K562 (cell line): ENCODE measurements around the gene HSPA6. TPM values are rescaled to one million over a fixed set of nuclear protein-coding genes. Genes with fewer than 3 reads are reported as not detected.

Experiments used
- ATAC-seq: fragments of 200-7000 bp; cut with Tn5 transposase; 3 replicates; pipeline ENCODE4 v1.9.1; 2020; ENCODE audit warnings: moderate library complexity
- BruUV-seq: library from RNA; stranded (reverse); fragments of 400-500 nt; replicated peaks from 2 replicates; lab custom pipeline; 2021; lab: Mats Ljungman, UMichigan
- CTCF ChIA-PET: fragments of 300-600 bp; formaldehyde crosslinking; extraction: SDS; loops from one replicate; lab custom pipeline; 2021; ENCODE audit warnings: low intra/inter-chr PET ratio; lab: Yijun Ruan, JAX
- POLR2A ChIA-PET: fragments of 300-600, 350-650 bp; sonication (Branson Sonifier 250); formaldehyde crosslinking; extraction: SDS; loops from one replicate; lab custom pipeline; 2021; ENCODE audit warnings: antibody characterized with exemption, inconsistent platforms; lab: Yijun Ruan, JAX
- DNase-seq, 4 experiments: peaks; one replicate each; pipeline versions ENCODE4 v3.0.0 to v3.0.0-alpha.2; 2011 to 2018; ENCODE audit warnings: low spot score in 3 of 4, mixed read lengths in 3 of 4; ENCODE audit errors: extremely low read depth in 1 of 4
- FAIRE-seq: peaks from 2 replicates; lab custom pipeline; 2011; peaks lifted over from hg19 to GRCh38; lab: Jason Lieb, UNC
- H2AFZ ChIP-seq: 2 replicates; pipeline ENCODE4 v1.6.0; 2011; ENCODE audit warnings: low read depth, low read length, control low read depth, inconsistent platforms
- H3K27ac ChIP-seq: fragments of 200-600 bp; 3 replicates; pipeline ENCODE4 v1.8.0; 2011; ENCODE audit warnings: low read depth, mild to moderate bottlenecking, control low read depth, inconsistent platforms, low read length, moderate library complexity, mixed read lengths; ENCODE audit errors: extremely low read depth
- H3K27me3 ChIP-seq, 2 experiments: fragments of 300-600 bp in 1 of 2; 2 replicates in 1 of 2; 3 replicates in 1 of 2; pipeline versions ENCODE4 v1.6.0 to v1.8.0; 2011; ENCODE audit warnings: inconsistent platforms in 2 of 2, low read length in 2 of 2, mild to moderate bottlenecking in 1 of 2, mixed read lengths in 1 of 2, moderate library complexity in 1 of 2; ENCODE audit not compliant: control insufficient read depth in 2 of 2, insufficient read depth in 2 of 2
- H3K36me3 ChIP-seq: fragments of 300-600 bp; 3 replicates; pipeline ENCODE4 v1.8.0; 2011; ENCODE audit warnings: mild to moderate bottlenecking, low read length, inconsistent platforms; ENCODE audit not compliant: control insufficient read depth, insufficient read depth
- H3K4me1 ChIP-seq, 2 experiments: fragments of 200-600 bp in 1 of 2; replicated peaks in 1 of 2; 2 replicates in 1 of 2; 3 replicates in 1 of 2; pipeline versions ENCODE4 v1.5.1 to v1.8.0; 2011; ENCODE audit warnings: inconsistent platforms in 2 of 2, low read length in 2 of 2, mild to moderate bottlenecking in 1 of 2, mixed read lengths in 1 of 2, moderate library complexity in 1 of 2; ENCODE audit not compliant: control insufficient read depth in 2 of 2, insufficient read depth in 2 of 2
- H3K4me2 ChIP-seq: 2 replicates; pipeline ENCODE4 v1.6.1; 2011; ENCODE audit warnings: low read length, control low read depth, inconsistent platforms, mixed read lengths; ENCODE audit not compliant: insufficient read depth
- H3K4me3 ChIP-seq: fragments of 200-600 bp; sonication (generic), shearing (Covaris generic); 2 replicates; pipeline ENCODE4 v1.5.1; 2016; ENCODE audit warnings: control low read depth, inconsistent platforms
- H3K79me2 ChIP-seq: fragments of 200-600 bp; 3 replicates; pipeline ENCODE4 v1.8.0; 2011; ENCODE audit warnings: low read length, inconsistent platforms; ENCODE audit not compliant: control insufficient read depth, insufficient read depth
- H3K9ac ChIP-seq, 2 experiments: 2 replicates each; pipeline versions ENCODE4 v1.6.0 to v1.6.1; 2011; ENCODE audit warnings: low read depth in 2 of 2, low read length in 2 of 2, control low read depth in 1 of 2, inconsistent platforms in 1 of 2, mild to moderate bottlenecking in 1 of 2, mixed read lengths in 1 of 2; ENCODE audit not compliant: insufficient read depth in 1 of 2
- H3K9me1 ChIP-seq: one replicate; pipeline ENCODE4 v1.6.0; 2011; ENCODE audit warnings: inconsistent platforms, mild to moderate bottlenecking, low read length, moderate library complexity; ENCODE audit not compliant: control insufficient read depth, insufficient read depth
- H3K9me3 ChIP-seq: replicated peaks from 2 replicates; pipeline ENCODE4 v1.5.1; 2011; ENCODE audit warnings: low read depth, low read length, inconsistent platforms; ENCODE audit not compliant: control insufficient read depth, insufficient read depth
- H4K20me1 ChIP-seq: replicated peaks from 2 replicates; pipeline ENCODE4 v1.6.1; 2011; ENCODE audit warnings: low read length, inconsistent platforms, mixed read lengths; ENCODE audit not compliant: control insufficient read depth, insufficient read depth
- ATF3 ChIP-seq, 2 experiments: fragments of 450-650 bp in 1 of 2; sonication (generic) in 1 of 2; formaldehyde crosslinking in 1 of 2; IDR thresholded peaks in 1 of 2; conservative IDR thresholded peaks in 1 of 2; 2 replicates each; pipeline versions ENCODE4 v1.6.1 to v1.8.1; 2016 to 2023; ENCODE audit warnings: mild to moderate bottlenecking in 2 of 2, moderate library complexity in 2 of 2, inconsistent platforms in 1 of 2, missing genetic modification reagents in 1 of 2
- ATF7 ChIP-seq: fragments of 450-650 bp; IDR thresholded peaks from 2 replicates; pipeline ENCODE4 v1.7.1; 2014; ENCODE audit warnings: mild to moderate bottlenecking, moderate library complexity
- CEBPG ChIP-seq, 3 experiments: fragments of 200-800 bp in 1 of 3; sonication (Bioruptor generic) in 1 of 3; sonication (generic) in 1 of 3; formaldehyde crosslinking in 1 of 3; IDR thresholded peaks in 2 of 3; conservative IDR thresholded peaks in 1 of 3; 2 replicates each; pipeline versions ENCODE4 v1.6.1 to v1.8.0; 2016 to 2022; ENCODE audit warnings: missing compliant biosample characterization in 2 of 3, missing genetic modification characterization in 2 of 3, mild to moderate bottlenecking in 1 of 3, missing genetic modification reagents in 1 of 3
- HDAC8 ChIP-seq: fragments of 450-650 bp; IDR thresholded peaks from 2 replicates; pipeline ENCODE4 v1.6.1; 2016; ENCODE audit warnings: mild to moderate bottlenecking, missing genetic modification characterization, moderate library complexity, missing compliant biosample characterization
- JUN ChIP-seq, 2 experiments: sonication (generic) in 1 of 2; formaldehyde crosslinking in 1 of 2; IDR thresholded peaks; 2 replicates each; pipeline versions ENCODE4 v1.6.1 to v1.8.0; 2012 to 2022; ENCODE audit warnings: borderline replicate concordance in 2 of 2, mild to moderate bottlenecking in 2 of 2, improper control_type of control experiment in 1 of 2, low read depth in 1 of 2, low read length in 1 of 2, missing genetic modification reagents in 1 of 2
- JUND ChIP-seq, 2 experiments: IDR thresholded peaks; 2 replicates in 1 of 2; 3 replicates in 1 of 2; pipeline ENCODE4 v1.6.1; 2011; ENCODE audit warnings: borderline replicate concordance in 2 of 2, low read depth in 2 of 2, low read length in 2 of 2, improper control_type of control experiment in 1 of 2, missing biosample characterization in 1 of 2, missing genetic modification characterization in 1 of 2, missing genetic modification reagents in 1 of 2
- NUFIP1 ChIP-seq: fragments of 450-650 bp; IDR thresholded peaks from 2 replicates; pipeline ENCODE4 v1.6.1; 2018; ENCODE audit not compliant: partially characterized antibody
- SAP30 ChIP-seq: fragments of 200-600 bp; sonication (generic); IDR thresholded peaks from 2 replicates; pipeline ENCODE4 v1.6.1; 2012; ENCODE audit warnings: borderline replicate concordance, low read depth, mild to moderate bottlenecking, moderate library complexity, low read length, control low read depth, inconsistent platforms; ENCODE audit not compliant: insufficient read depth, poor library complexity, severe bottlenecking
- SMARCA4 ChIP-seq: fragments of 450-650 bp; IDR thresholded peaks from 2 replicates; pipeline ENCODE4 v1.6.1; 2016
- USF2 ChIP-seq: sonication (generic); formaldehyde crosslinking; IDR thresholded peaks from 2 replicates; pipeline ENCODE4 v1.5.0; 2020; ENCODE audit warnings: missing genetic modification reagents
- ZNF224 ChIP-seq: sonication (generic); formaldehyde crosslinking; IDR thresholded peaks from 2 replicates; pipeline ENCODE4 v1.8.0; 2022; ENCODE audit warnings: mild to moderate bottlenecking, missing genetic modification reagents
- WGBS: fragments of 100-300 bp; shearing (Covaris generic); methylation state at CpG from one replicate; pipeline ENCODE4 v1.1.6; 2016; ENCODE audit warnings: low coverage, mixed read lengths; ENCODE audit not compliant: insufficient coverage; ENCODE audit errors: missing lambda C conversion rate; 5-methylcytosine and 5-hydroxymethylcytosine counted together
- in situ Hi-C: fragments of 300-500 bp; cut with MboI; formaldehyde crosslinking; loops from 4 replicates; pipeline ENCODE4 v1.15.0; 2018; ENCODE audit warnings: inconsistent platforms, mixed read lengths
- intact Hi-C: fragments of 100-400 bp; cut with micrococcal nuclease; formaldehyde crosslinking; loops from 2 replicates; pipeline ENCODE4 v1.14.2; 2022
- polyA plus RNA-seq, 8 experiments: library from polyadenylated mRNA; depleted of rRNA in 4 of 8; stranded (reverse) in 5 of 8; unstranded in 3 of 8; fragments of >200 nt; fragmentation: Nextera tagmentation in 2 of 8; fragmentation: Illumina TruSeq in 1 of 8; extraction: Ambion mirVana in 2 of 8; extraction: Trizol in 1 of 8; gene quantifications; 2 replicates each; pipeline versions ENCODE4 v1.2.1 to v1.2.3, GENCODE V29; 2011 to 2014; ENCODE audit warnings: inconsistent platforms in 1 of 8, missing spikeins in 1 of 8
- total RNA-seq, 7 experiments: library from RNA; depleted of rRNA in 6 of 7; stranded (reverse); fragments of >200 nt in 6 of 7; fragmentation: Illumina TruSeq in 2 of 7; extraction: Trizol in 2 of 7; gene quantifications; 2 replicates each; pipeline versions ENCODE4 v1.2.1 to v1.2.3, GENCODE V29; 2011 to 2021; ENCODE audit warnings: low replicate concordance in 1 of 7
- TF ChIP-seq, protein P1 (sequence below), 2 experiments: IDR thresholded peaks in 1 of 2; conservative IDR thresholded peaks in 1 of 2; 2 replicates each; pipeline ENCODE4 v1.6.1; 2016; ENCODE audit warnings: low read depth in 2 of 2, mild to moderate bottlenecking in 1 of 2, missing compliant biosample characterization in 1 of 2, missing genetic modification characterization in 1 of 2, moderate library complexity in 1 of 2
- TF ChIP-seq, protein P2 (sequence below): fragments of 450-650 bp; IDR thresholded peaks from 2 replicates; pipeline ENCODE4 v1.6.1; 2016

The HSPA6 gene
- total and polyA plus RNA-seq, 9 of the 15 experiments (the other 6 are each of a cell fraction or from before 2014, with no cell fraction given): 0.15 to 10.0 (median 2.4) TPM

DNA sequence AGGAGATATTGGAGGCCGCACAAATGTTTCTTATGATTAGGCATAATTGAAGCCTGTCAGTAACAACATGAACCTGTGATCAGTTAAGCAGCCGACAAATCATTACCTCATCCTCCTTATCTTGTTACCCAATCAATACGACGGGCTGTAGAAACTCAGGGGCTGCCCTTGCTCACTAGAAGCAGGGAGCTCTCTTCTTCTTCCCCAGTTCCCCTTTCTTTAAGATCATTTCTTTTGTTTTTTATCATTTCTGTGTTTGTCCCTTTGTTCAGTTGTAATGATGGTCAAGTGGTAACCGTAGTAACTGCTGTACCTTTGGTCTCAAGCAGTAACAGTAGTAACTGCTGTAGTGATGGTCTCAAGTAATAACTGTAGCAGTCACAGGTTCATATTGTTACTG, 32.9 kb upstream of the HSPA6 start:
- H3K79me2 ChIP-seq: no peaks in the 10 kb centered on the region
- H3K36me3 ChIP-seq: no peaks in the 10 kb centered on the region
- H3K9me3 ChIP-seq: no peaks in the 10 kb centered on the region
- FAIRE-seq (no peak), DNase-seq (peak in 2 of 4 experiments; percentile 39 to 45), ATAC-seq (no peak)
- in situ Hi-C loops: no loop called here
- 14% methylated on average over 5 of the region's 5 CpGs for WGBS
- BruUV-seq: no TSS peak
- H2AFZ ChIP-seq: no peak overlapping the region
- no peaks in the 10 kb centered on the region for H4K20me1 ChIP-seq
- no peak overlapping the region for H3K4me3 ChIP-seq
- H3K9ac ChIP-seq: no peak overlapping the region
- no peaks in the 10 kb centered on the region for H3K27me3 ChIP-seq
- intact Hi-C loops: no loop called here
- no peak overlapping the region for H3K4me2 ChIP-seq
- no peak overlapping the region for H3K27ac ChIP-seq
- ChIA-PET POLR2A (interaction anchor here (0.6 to 1.6 kb wide), 2 partner anchors 12 to 216 kb away, joined by 3 to 6 read pairs; partner anchors contain the start of gene FCRLA), CTCF (no interaction called here)
- no peaks in the 10 kb centered on the region for H3K9me1 ChIP-seq
- H3K4me1 ChIP-seq: peaks cover 0 to 57% of the 10 kb centered on the region in 2 experiments
- no peak for TF ChIP-seq USF2 (CRISPR knock-in tag)
- peak; percentile 95 for TF ChIP-seq ATF7
- TF ChIP-seq JUND (IDR thresholded peaks at IDR 0.05; ENCODE audit: borderline replicate concordance, low read depth, low read length): peak; percentile 78
- peak; percentile 78; the same call in 1 of the 3 replicates for TF ChIP-seq JUND (tag; IDR thresholded peaks at IDR 0.05; ENCODE audit: borderline replicate concordance, low read depth, low read length)
- TF ChIP-seq CEBPG (CRISPR knock-in tag; IDR thresholded peaks at IDR 0.05): no peak
- peak; percentile 50 to 61; a peak in 2 of 4 replicates for TF ChIP-seq CEBPG (tag; conservative IDR thresholded peaks at IDR 0.05 in 1 of 2, IDR thresholded peaks at IDR 0.05 in 1 of 2)
- TF ChIP-seq ZNF224: no peak
- TF ChIP-seq SMARCA4: peak; percentile 77
- peak; percentile 83 for TF ChIP-seq JUN (IDR thresholded peaks at IDR 0.05; ENCODE audit: borderline replicate concordance, low read depth, low read length)
- TF ChIP-seq JUN (CRISPR knock-in tag; IDR thresholded peaks at IDR 0.05; ENCODE audit: borderline replicate concordance): no peak
- TF ChIP-seq, protein P1, sequence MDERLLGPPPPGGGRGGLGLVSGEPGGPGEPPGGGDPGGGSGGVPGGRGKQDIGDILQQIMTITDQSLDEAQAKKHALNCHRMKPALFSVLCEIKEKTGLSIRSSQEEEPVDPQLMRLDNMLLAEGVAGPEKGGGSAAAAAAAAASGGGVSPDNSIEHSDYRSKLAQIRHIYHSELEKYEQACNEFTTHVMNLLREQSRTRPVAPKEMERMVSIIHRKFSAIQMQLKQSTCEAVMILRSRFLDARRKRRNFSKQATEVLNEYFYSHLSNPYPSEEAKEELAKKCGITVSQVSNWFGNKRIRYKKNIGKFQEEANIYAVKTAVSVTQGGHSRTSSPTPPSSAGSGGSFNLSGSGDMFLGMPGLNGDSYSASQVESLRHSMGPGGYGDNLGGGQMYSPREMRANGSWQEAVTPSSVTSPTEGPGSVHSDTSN (CRISPR knock-in tag; IDR thresholded peaks at IDR 0.05; ENCODE audit: low read depth): no peak
- TF ChIP-seq, protein P1 (tag; conservative IDR thresholded peaks at IDR 0.05; ENCODE audit: low read depth): peak; percentile 47; the same call in 1 of the 2 replicates
- peak; percentile 69; the same call in 1 of the 2 replicates for TF ChIP-seq ATF3 (IDR thresholded peaks at IDR 0.05)
- TF ChIP-seq ATF3 (CRISPR knock-in tag; conservative IDR thresholded peaks at IDR 0.05): no peak
- TF ChIP-seq, protein P2, sequence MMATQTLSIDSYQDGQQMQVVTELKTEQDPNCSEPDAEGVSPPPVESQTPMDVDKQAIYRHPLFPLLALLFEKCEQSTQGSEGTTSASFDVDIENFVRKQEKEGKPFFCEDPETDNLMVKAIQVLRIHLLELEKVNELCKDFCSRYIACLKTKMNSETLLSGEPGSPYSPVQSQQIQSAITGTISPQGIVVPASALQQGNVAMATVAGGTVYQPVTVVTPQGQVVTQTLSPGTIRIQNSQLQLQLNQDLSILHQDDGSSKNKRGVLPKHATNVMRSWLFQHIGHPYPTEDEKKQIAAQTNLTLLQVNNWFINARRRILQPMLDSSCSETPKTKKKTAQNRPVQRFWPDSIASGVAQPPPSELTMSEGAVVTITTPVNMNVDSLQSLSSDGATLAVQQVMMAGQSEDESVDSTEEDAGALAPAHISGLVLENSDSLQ: peak; percentile 82
- no peak for TF ChIP-seq NUFIP1
- no peak for TF ChIP-seq HDAC8 (tag)
- TF ChIP-seq SAP30: no peak
